ENCODE measurements around the gene ZNF524. TPM values are rescaled to one million over a fixed set of nuclear protein-coding genes. Genes with fewer than 3 reads are reported as not detected.
A peak's percentile ranks its signal among the peaks of the same experiment; 100 is the strongest.

ZNF524 gene
- total and polyA plus RNA-seq, 9 of the 15 experiments (the other 6 are each of a cell fraction or from before 2014, with no cell fraction given) = 0.08 to 15.6 (median 2.9) TPM

- 0 out of 2 replicates have a peak, but pooled peaks have one; percentile 37 for TF ChIP-seq POLR2AphosphoS5 (IDR thresholded peaks at IDR 0.05; ENCODE audit: control insufficient read depth, insufficient read depth, low read depth, low read length)
- peak; percentile 52; the same call in 1 of the 2 replicates for TF ChIP-seq GTF2E2 (tag; IDR thresholded peaks at IDR 0.05)
- peak; percentile 53 for TF ChIP-seq CCNT2 (IDR thresholded peaks at IDR 0.05; ENCODE audit: borderline replicate concordance, extremely low read depth, insufficient read length, low read depth, low read length)
- TF ChIP-seq E2F1 (CRISPR knock-in tag; IDR thresholded peaks at IDR 0.05) = no peak
- peak; percentile 91 for TF ChIP-seq GABPA (tag; conservative IDR thresholded peaks at IDR 0.05; ENCODE audit: low read depth)
- peak; percentile 56 to 62 for TF ChIP-seq MAZ (CRISPR knock-in tag; conservative IDR thresholded peaks at IDR 0.05 in 1 of 2, IDR thresholded peaks at IDR 0.05 in 1 of 2)
- no peak for TF ChIP-seq NR2C2 (CRISPR knock-in tag; IDR thresholded peaks at IDR 0.05)
- TF ChIP-seq NR2C2 (tag; IDR thresholded peaks at IDR 0.05) = peak; percentile 72
- 0 out of 4 replicates have a peak, but pooled peaks of 1 of the 2 experiments have one; percentile 54 for TF ChIP-seq MLX (CRISPR knock-in tag; conservative IDR thresholded peaks at IDR 0.05)
- TF ChIP-seq ZNF12 (CRISPR knock-in tag; IDR thresholded peaks at IDR 0.05) = no peak
- TF ChIP-seq GTF3C2 (IDR thresholded peaks at IDR 0.05; ENCODE audit: borderline replicate concordance, extremely low read depth, insufficient read length) = no peak
- no peak for TF ChIP-seq THAP7 (CRISPR knock-in tag; IDR thresholded peaks at IDR 0.05)
- no peak for TF ChIP-seq ZFPM2 (CRISPR knock-in tag; IDR thresholded peaks at IDR 0.05)
- TF ChIP-seq PML (IDR thresholded peaks at IDR 0.05; ENCODE audit: low read length) = 0 out of 2 replicates have a peak, but pooled peaks have one; percentile 20
- no peak for TF ChIP-seq ZNF354B (CRISPR knock-in tag; IDR thresholded peaks at IDR 0.05)
- TF ChIP-seq NEUROD1 (IDR thresholded peaks at IDR 0.05; ENCODE audit: borderline replicate concordance, low read depth, low read length, partially characterized antibody) = peak; percentile 45
- TF ChIP-seq MAFF (IDR thresholded peaks at IDR 0.05; ENCODE audit: low read length) = no peak
- TF ChIP-seq E2F6 (IDR thresholded peaks at IDR 0.05; ENCODE audit: borderline replicate concordance in 1 of 2, extremely low read depth in 1 of 2, insufficient read depth in 1 of 2, insufficient read length in 1 of 2, low read depth in 1 of 2, low read length in 1 of 2, poor library complexity in 1 of 2, severe bottlenecking in 1 of 2) = peak in 1 of 2 experiments; percentile 87
Measured at GRCh38 chr19:55640577-55641425, 40.7 kb downstream of the ZNF524 start, which contains the start of gene ZNF580 (continued).
